ENCODE data around the gene KCNMA1. TPM values are rescaled to one million over a fixed set of nuclear protein-coding genes. Genes with fewer than 3 reads are reported as not detected.

Gene KCNMA1
- total RNA-seq, 2 donors from 2014 or later: 23.2 to 44.5 TPM

DNA sequence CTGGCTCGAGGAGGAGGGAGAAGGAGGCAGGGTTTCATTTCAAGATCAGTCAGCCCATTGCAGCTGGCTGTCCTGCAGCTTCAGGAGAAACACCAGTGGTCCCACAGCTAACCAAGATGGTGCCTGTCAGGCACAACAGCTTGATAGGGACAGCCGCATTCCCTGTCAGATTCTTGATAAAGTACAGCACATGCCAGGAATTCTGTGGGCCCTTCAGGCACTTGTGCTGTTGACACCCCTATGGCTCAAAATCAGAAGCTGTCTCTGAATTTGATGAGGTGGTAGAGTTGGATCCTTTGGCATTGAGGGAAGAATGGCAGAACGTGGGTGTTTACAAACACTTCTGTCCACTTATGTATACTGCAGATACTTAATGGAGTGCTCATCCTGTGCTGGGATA, 354.3 kb downstream of the KCNMA1 start:
- TF ChIP-seq, protein P1, sequence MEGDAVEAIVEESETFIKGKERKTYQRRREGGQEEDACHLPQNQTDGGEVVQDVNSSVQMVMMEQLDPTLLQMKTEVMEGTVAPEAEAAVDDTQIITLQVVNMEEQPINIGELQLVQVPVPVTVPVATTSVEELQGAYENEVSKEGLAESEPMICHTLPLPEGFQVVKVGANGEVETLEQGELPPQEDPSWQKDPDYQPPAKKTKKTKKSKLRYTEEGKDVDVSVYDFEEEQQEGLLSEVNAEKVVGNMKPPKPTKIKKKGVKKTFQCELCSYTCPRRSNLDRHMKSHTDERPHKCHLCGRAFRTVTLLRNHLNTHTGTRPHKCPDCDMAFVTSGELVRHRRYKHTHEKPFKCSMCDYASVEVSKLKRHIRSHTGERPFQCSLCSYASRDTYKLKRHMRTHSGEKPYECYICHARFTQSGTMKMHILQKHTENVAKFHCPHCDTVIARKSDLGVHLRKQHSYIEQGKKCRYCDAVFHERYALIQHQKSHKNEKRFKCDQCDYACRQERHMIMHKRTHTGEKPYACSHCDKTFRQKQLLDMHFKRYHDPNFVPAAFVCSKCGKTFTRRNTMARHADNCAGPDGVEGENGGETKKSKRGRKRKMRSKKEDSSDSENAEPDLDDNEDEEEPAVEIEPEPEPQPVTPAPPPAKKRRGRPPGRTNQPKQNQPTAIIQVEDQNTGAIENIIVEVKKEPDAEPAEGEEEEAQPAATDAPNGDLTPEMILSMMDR (IDR thresholded peaks at IDR 0.05): no peak
- H3K4me3 ChIP-seq: no peak overlapping the region
- intact Hi-C loops (cut with DNase I): no loop called here
- H3K27ac ChIP-seq: no peak overlapping the region
- H3K4me1 ChIP-seq: no peaks in the 10 kb centered on the region
- no peaks in the 10 kb centered on the region for H3K9me3 ChIP-seq
- H3K9ac ChIP-seq (ENCODE audit: low read depth in 2 of 2, low read length in 2 of 2): no peak overlapping the region
- no peak for DNase-seq
- H3K36me3 ChIP-seq: no peaks in the 10 kb centered on the region
- H3K27me3 ChIP-seq: no peaks in the 10 kb centered on the region

DNA sequence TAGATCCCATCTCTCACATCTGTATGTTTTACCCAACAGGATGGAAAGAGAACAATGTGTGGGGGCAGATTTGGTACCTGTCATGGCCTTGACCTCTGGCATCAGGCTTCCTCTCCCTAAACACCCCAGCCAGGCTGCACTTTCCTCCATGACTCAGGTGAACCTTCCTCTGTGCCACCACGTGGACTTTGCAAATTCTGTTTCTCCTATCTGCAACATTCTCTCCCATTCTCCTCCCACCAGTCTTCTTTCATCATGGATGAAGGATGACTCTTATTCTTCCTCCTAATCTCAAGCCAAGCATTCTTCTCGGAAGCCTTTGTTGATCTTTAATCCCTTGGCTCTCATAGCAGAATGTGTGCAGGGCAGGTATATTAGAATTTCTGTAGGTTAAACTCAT, 355.4 kb downstream of the KCNMA1 start:
- Histone ChIP-seq H3K36me3 (no peaks in the 10 kb centered on the region), H3K4me1 (no peaks in the 10 kb centered on the region), H3K9ac (ENCODE audit: low read depth in 2 of 2, low read length in 2 of 2) (no peak overlapping the region), H3K9me3 (no peaks in the 10 kb centered on the region), H3K27me3 (no peaks in the 10 kb centered on the region), H3K27ac (no peak overlapping the region), H3K4me3 (no peak overlapping the region)
- intact Hi-C loops (cut with DNase I): no loop called here
- TF ChIP-seq, protein P1 (IDR thresholded peaks at IDR 0.05): no peak
- no peak for DNase-seq

DNA sequence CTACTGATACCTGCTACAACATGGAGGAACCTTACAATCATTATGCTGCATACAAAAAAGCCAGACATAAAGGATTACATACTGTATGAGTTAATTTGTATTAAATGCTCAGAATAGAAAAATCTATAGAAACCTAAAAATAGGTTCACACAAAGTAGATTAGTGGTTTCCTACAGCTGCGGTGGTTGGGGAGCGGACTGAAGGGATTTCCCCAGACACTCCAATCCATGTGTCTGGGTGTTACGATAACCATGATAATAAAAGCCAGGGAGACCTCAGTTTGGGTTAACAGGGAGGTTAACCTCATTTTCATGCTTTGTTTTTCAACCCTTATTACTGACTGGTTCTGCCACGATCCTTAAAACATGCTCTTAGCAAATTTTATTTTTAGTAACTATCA, 355.9 kb downstream of the KCNMA1 start:
- no peaks in the 10 kb centered on the region for H3K27me3 ChIP-seq
- no peak overlapping the region for H3K27ac ChIP-seq
- H3K4me1 ChIP-seq: no peaks in the 10 kb centered on the region
- intact Hi-C loops (cut with DNase I): no loop called here
- no peak overlapping the region for H3K4me3 ChIP-seq
- no peaks in the 10 kb centered on the region for H3K9me3 ChIP-seq
- no peak for DNase-seq
- no peak overlapping the region for H3K9ac ChIP-seq (ENCODE audit: low read depth in 2 of 2, low read length in 2 of 2)
- no peaks in the 10 kb centered on the region for H3K36me3 ChIP-seq
- TF ChIP-seq, protein P1 (IDR thresholded peaks at IDR 0.05): no peak

DNA sequence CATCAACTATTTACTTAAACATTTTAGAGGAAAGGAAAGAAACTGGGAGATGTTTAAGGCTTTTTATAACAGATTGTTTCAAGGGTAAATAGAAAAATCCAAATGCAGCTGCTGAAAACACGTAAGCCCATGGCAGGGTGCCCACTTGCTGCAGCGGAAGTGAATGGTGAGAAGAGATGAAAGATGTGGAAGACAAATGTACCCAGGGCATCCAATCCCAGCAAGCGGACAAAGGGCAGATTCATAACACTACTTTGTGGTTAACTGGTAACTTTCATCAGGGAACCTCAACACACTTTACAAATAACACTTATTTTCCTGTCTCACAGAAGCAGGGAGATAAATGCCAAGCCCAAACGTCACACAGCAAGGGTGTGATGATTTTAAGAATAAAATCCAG, 358.4 kb downstream of the KCNMA1 start:
- Histone ChIP-seq H3K9me3 (no peaks in the 10 kb centered on the region), H3K27me3 (no peaks in the 10 kb centered on the region), H3K4me3 (no peak overlapping the region), H3K9ac (ENCODE audit: low read depth in 2 of 2, low read length in 2 of 2) (no peak overlapping the region), H3K36me3 (no peaks in the 10 kb centered on the region), H3K27ac (no peak overlapping the region), H3K4me1 (no peaks in the 10 kb centered on the region)
- TF ChIP-seq, protein P1 (IDR thresholded peaks at IDR 0.05): no peak
- DNase-seq: no peak
- intact Hi-C loops (cut with DNase I): no loop called here

- intact Hi-C loops (cut with DNase I): no loop called here
- H3K4me1 ChIP-seq: no peaks in the 10 kb centered on the region
- no peak overlapping the region for H3K27ac ChIP-seq
- no peaks in the 10 kb centered on the region for H3K27me3 ChIP-seq
- H3K4me3 ChIP-seq: no peak overlapping the region
- TF ChIP-seq, protein P1 (IDR thresholded peaks at IDR 0.05): no peak
- H3K9ac ChIP-seq (ENCODE audit: low read depth in 2 of 2, low read length in 2 of 2): no peak overlapping the region
- no peaks in the 10 kb centered on the region for H3K9me3 ChIP-seq
- no peak for DNase-seq
- H3K36me3 ChIP-seq: no peaks in the 10 kb centered on the region
Measured at GRCh38 chr10:77274046-77274795, 363.4 kb downstream of the KCNMA1 start.
